GM12875 (cell line): ENCODE results near the gene ARHGAP19.

Experiments used
- H3K4me3 ChIP-seq: one replicate; pipeline ENCODE4 v1.5.1; 2011; ENCODE audit warnings: low read depth, low read length, control low read depth
- CTCF ChIP-seq: IDR thresholded peaks from 2 replicates; pipeline ENCODE4 v1.5.1; 2011; ENCODE audit warnings: low read depth, mild to moderate bottlenecking, control low read depth, inconsistent platforms, low read length, moderate library complexity, borderline replicate concordance; ENCODE audit not compliant: insufficient read depth

Gene ARHGAP19

DNA sequence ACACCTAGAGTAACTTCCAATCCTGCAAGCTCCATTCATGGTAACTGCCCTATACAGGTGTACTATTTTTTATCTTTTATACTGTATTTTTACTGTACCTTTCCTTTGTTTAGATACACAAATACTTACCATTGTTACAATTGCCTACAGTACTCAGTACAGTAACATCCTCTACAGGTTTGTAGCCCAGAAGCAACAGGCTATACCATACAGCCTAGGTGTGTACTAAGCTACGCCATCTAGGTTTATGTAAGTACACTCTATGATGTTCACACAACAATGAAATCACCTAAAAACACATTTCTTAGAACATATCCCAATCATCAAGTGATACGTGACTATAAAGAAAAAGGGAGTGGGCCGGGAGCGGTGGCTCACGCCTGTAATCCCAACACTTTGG, 53.6 kb downstream of the ARHGAP19 start:
- no peak for TF ChIP-seq CTCF

GRCh38 chr10:97235353-97235752, 57.1 kb downstream of the ARHGAP19 start:
- no peak for TF ChIP-seq CTCF
- no peak overlapping the region for H3K4me3 ChIP-seq

More for the DNA sequence above, 53.6 kb downstream of the ARHGAP19 start:
- no peak overlapping the region for H3K4me3 ChIP-seq

- no peak overlapping the region for H3K4me3 ChIP-seq
- peak; percentile 46; the same call in 1 of the 2 replicates for TF ChIP-seq CTCF
Measured at GRCh38 chr10:97234400-97234799, 58.0 kb downstream of the ARHGAP19 start.

GRCh38 chr10:97230146-97230545, 62.3 kb downstream of the ARHGAP19 start:
- H3K4me3 ChIP-seq: no peak overlapping the region
- TF ChIP-seq CTCF: no peak

- no peak overlapping the region for H3K4me3 ChIP-seq
Measured at GRCh38 chr10:97229322-97230015, 63.0 kb downstream of the ARHGAP19 start.

DNA sequence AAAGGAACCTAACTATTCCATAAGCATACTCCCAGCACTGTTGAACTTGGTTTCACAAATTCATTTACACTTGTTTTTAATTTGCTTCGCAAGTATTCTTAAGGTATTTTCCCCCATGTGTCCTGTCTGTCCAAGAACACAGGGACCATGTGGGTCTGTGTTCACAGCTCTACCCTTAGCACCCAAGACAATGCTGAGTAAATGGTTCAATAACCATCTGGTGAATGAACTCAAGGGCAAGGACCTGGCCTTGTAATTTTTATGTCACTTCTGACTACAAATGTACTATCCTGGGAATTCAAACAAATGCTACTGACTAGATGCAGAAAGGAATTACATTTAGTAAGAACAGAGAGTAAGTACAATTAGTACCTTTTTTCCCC, 63.7 kb downstream of the ARHGAP19 start:
- H3K4me3 ChIP-seq: no peak overlapping the region
- TF ChIP-seq CTCF: no peak

More at GRCh38 chr10:97229322-97230015, 63.0 kb downstream of the ARHGAP19 start:
- no peak for TF ChIP-seq CTCF

DNA sequence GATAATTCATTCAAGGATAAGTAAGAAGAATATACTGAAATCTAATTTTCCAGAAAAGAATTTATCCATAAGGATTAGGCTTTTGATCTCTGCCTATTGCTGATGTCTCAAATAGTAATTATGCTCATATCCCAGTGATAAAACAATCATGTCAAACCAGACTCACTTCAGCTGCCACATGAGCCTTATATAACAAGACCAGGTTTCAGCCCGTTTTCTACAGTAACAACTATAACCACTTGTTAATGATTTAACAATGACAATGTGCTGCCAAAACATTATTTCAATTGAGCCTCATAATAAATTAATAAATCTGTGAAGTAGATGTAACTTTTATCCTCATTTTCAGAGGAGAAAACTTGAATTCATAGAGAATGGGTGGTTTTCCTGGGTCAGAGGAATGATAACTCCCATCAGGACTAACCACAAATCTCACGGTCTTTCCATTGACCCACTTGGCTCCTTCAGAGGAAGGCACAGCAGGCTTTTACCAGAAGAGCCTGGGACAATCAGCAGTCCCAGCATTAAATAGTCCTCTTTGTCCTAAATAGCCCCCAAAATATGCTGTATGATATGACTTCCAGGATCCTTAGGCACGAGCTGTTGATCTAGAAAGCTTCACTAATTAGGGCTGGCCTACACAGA, 64.2 kb downstream of the ARHGAP19 start:
- TF ChIP-seq CTCF: no peak
- H3K4me3 ChIP-seq: no peak overlapping the region
